HCT116 (cell line): ENCODE data around the gene PLEK. TPM values are rescaled to one million over a fixed set of nuclear protein-coding genes. Genes with fewer than 3 reads are reported as not detected.

Source experiments
- ATAC-seq: fragments of 200-7000 bp; cut with Tn5 transposase; 2 replicates; pipeline ENCODE4 v1.9.1; 2020; ENCODE audit warnings: mild to moderate bottlenecking, moderate library complexity
- BruUV-seq: library from RNA; stranded (reverse); fragments of 400-500 nt; replicated peaks from 2 replicates; lab custom pipeline; 2021; lab: Mats Ljungman, UMichigan
- CTCF ChIA-PET: fragments of 300-600 bp; sonication (Branson Sonifier 250); formaldehyde crosslinking; loops from one replicate; lab custom pipeline; 2021; ENCODE audit warnings: antibody characterized with exemption; lab: Charles Lee
- POLR2A ChIA-PET: fragments of 300-600, 350-600 bp; sonication (Branson Sonifier 250); formaldehyde crosslinking; loops from one replicate; lab custom pipeline; 2021; ENCODE audit warnings: antibody characterized with exemption; lab: Charles Lee
- RAD21 ChIA-PET, 2 experiments: fragments of 300-600 bp; sonication (Branson Sonifier 250); formaldehyde crosslinking; loops; one replicate each; lab custom pipeline; 2023; ENCODE audit warnings: low total read pairs in 2 of 2; ENCODE audit not compliant: uncharacterized antibody in 2 of 2, unreplicated experiment in 2 of 2, low non-redundant PET in 1 of 2; lab: Charles Lee
- DNase-seq: peaks from one replicate; pipeline ENCODE4 v3.0.0-alpha.2; 2010; ENCODE audit warnings: low read depth, low spot score
- H2AFZ ChIP-seq: fragments of 200-600 bp; shearing (Covaris generic), sonication (generic); 2 replicates; pipeline ENCODE4 v1.6.1; 2017; ENCODE audit warnings: low read depth, mixed run types, mixed read lengths, antibody characterized with exemption, low read length; ENCODE audit not compliant: poor library complexity, severe bottlenecking
- H3K27ac ChIP-seq: 2 replicates; pipeline ENCODE4 v1.5.1; 2012; ENCODE audit warnings: low read depth, low read length
- H3K27me3 ChIP-seq: fragments of 200-600 bp; sonication (generic); 2 replicates; pipeline ENCODE4 v1.6.1; 2016; ENCODE audit warnings: mixed run types, low read length, mixed read lengths; ENCODE audit not compliant: insufficient read depth
- H3K36me3 ChIP-seq, 2 experiments: fragments of 200-500 bp in 1 of 2; fragments of 200-600 bp in 1 of 2; sonication (Bioruptor generic) in 1 of 2; sonication (generic) in 1 of 2; 2 replicates each; pipeline versions ENCODE4 v1.5.1 to v1.6.1; 2014 to 2016; ENCODE audit warnings: low read length in 2 of 2, inconsistent platforms in 1 of 2, mixed read lengths in 1 of 2, mixed run types in 1 of 2; ENCODE audit not compliant: insufficient read depth in 2 of 2, control insufficient read depth in 1 of 2
- H3K4me1 ChIP-seq, 2 experiments: fragments of 200-600 bp in 1 of 2; sonication (generic) in 1 of 2; 2 replicates each; pipeline versions ENCODE4 v1.5.1 to v1.6.1; 2012 to 2017; ENCODE audit warnings: low read length in 2 of 2, inconsistent platforms in 1 of 2, mild to moderate bottlenecking in 1 of 2, mixed read lengths in 1 of 2, mixed run types in 1 of 2, moderate library complexity in 1 of 2; ENCODE audit not compliant: insufficient read depth in 2 of 2, control insufficient read depth in 1 of 2
- H3K4me2 ChIP-seq: fragments of 200-600 bp; sonication (generic); 2 replicates; pipeline ENCODE4 v1.6.1; 2017; ENCODE audit warnings: mixed run types, low read length, mixed read lengths
- H3K4me3 ChIP-seq, 2 experiments: fragments of 200-600 bp in 1 of 2; sonication (generic) in 1 of 2; replicated peaks in 1 of 2; 2 replicates each; pipeline ENCODE4 v1.5.1; 2011 to 2016; ENCODE audit warnings: low read length in 2 of 2, control low read depth in 1 of 2, low read depth in 1 of 2, mild to moderate bottlenecking in 1 of 2, mixed read lengths in 1 of 2, mixed run types in 1 of 2
- H3K79me2 ChIP-seq: fragments of 200-600 bp; sonication (generic); 2 replicates; pipeline ENCODE4 v1.6.1; 2017; ENCODE audit warnings: mild to moderate bottlenecking, mixed run types, low read length, moderate library complexity, mixed read lengths; ENCODE audit not compliant: insufficient read depth
- H3K9ac ChIP-seq: fragments of 200-600 bp; sonication (generic); 2 replicates; pipeline ENCODE4 v1.6.1; 2016; ENCODE audit warnings: low read length, mixed read lengths
- H3K9me2 ChIP-seq: fragments of 200-600 bp; sonication (generic), shearing (Covaris generic); 2 replicates; pipeline ENCODE4 v1.6.1; 2017; ENCODE audit warnings: mixed run types, mild to moderate bottlenecking, moderate library complexity; ENCODE audit not compliant: insufficient read depth
- H3K9me3 ChIP-seq, 2 experiments: fragments of 200-500 bp in 1 of 2; fragments of 200-600 bp in 1 of 2; sonication (Bioruptor generic) in 1 of 2; sonication (generic) in 1 of 2; 2 replicates each; pipeline ENCODE4 v1.6.1; 2014 to 2017; ENCODE audit warnings: low read length in 2 of 2, mixed read lengths in 2 of 2, inconsistent platforms in 1 of 2, low read depth in 1 of 2, mild to moderate bottlenecking in 1 of 2, mixed run types in 1 of 2, moderate library complexity in 1 of 2; ENCODE audit not compliant: control insufficient read depth in 1 of 2, insufficient read depth in 1 of 2
- H4K20me1 ChIP-seq: fragments of 200-600 bp; sonication (generic), shearing (Covaris generic); 2 replicates; pipeline ENCODE4 v1.6.1; 2017; ENCODE audit warnings: mixed run types, mild to moderate bottlenecking, moderate library complexity; ENCODE audit not compliant: insufficient read depth
- CBX3 ChIP-seq: IDR thresholded peaks from 2 replicates; pipeline ENCODE4 v1.6.1; 2012; ENCODE audit warnings: low read depth
- EZH2 ChIP-seq: fragments of 200-600 bp; sonication (generic); IDR thresholded peaks from 2 replicates; pipeline ENCODE4 v1.6.1; 2017; ENCODE audit warnings: antibody characterized with exemption, mixed run types
- FOSL1 ChIP-seq: IDR thresholded peaks from 2 replicates; pipeline ENCODE4 v1.6.1; 2012; ENCODE audit warnings: low read depth
- JUND ChIP-seq: IDR thresholded peaks from 2 replicates; pipeline ENCODE4 v1.6.1; 2012
- SP1 ChIP-seq: IDR thresholded peaks from 2 replicates; pipeline ENCODE4 v1.6.1; 2012; ENCODE audit warnings: low read depth
- SRF ChIP-seq: IDR thresholded peaks from 2 replicates; pipeline ENCODE4 v1.6.1; 2012; ENCODE audit warnings: low read depth
- YY1 ChIP-seq: IDR thresholded peaks from 2 replicates; pipeline ENCODE4 v1.6.1; 2011; ENCODE audit warnings: low read length, low read depth, moderate library complexity, mild to moderate bottlenecking; ENCODE audit not compliant: insufficient replicate concordance; ENCODE audit errors: extremely low read depth
- ZNF274 ChIP-seq: fragments of 200-500 bp; sonication (Bioruptor generic); IDR thresholded peaks from 2 replicates; pipeline ENCODE4 v1.6.1; 2014; ENCODE audit warnings: mild to moderate bottlenecking, low read depth, low read length, inconsistent platforms
- intact Hi-C: fragments of 100-400 bp; cut with micrococcal nuclease; formaldehyde crosslinking; loops from 2 replicates; pipeline ENCODE4 v1.10.0; 2022
- total RNA-seq: library from RNA; stranded (reverse); gene quantifications from one replicate; pipeline ENCODE4 v1.2.1, GENCODE V29; 2021; ENCODE audit not compliant: unreplicated experiment
- TF ChIP-seq, protein P1 (sequence below), 3 experiments: fragments of 200-600 bp in 1 of 3; sonication (generic) in 1 of 3; IDR thresholded peaks in 2 of 3; conservative IDR thresholded peaks in 1 of 3; 2 replicates each; pipeline ENCODE4 v1.5.1; 2012 to 2017; ENCODE audit warnings: low read depth in 2 of 3, low read length in 2 of 3, antibody characterized with exemption in 1 of 3, borderline replicate concordance in 1 of 3, control low read depth in 1 of 3, mild to moderate bottlenecking in 1 of 3, mixed read lengths in 1 of 3, mixed run types in 1 of 3, moderate library complexity in 1 of 3; ENCODE audit not compliant: insufficient read depth in 1 of 3
- TF ChIP-seq, protein P2 (sequence below): IDR thresholded peaks from 2 replicates; pipeline ENCODE4 v1.6.1; 2012

The PLEK gene
- total RNA-seq, 1 experiment from 2014 or later = 0.22 TPM

DNA sequence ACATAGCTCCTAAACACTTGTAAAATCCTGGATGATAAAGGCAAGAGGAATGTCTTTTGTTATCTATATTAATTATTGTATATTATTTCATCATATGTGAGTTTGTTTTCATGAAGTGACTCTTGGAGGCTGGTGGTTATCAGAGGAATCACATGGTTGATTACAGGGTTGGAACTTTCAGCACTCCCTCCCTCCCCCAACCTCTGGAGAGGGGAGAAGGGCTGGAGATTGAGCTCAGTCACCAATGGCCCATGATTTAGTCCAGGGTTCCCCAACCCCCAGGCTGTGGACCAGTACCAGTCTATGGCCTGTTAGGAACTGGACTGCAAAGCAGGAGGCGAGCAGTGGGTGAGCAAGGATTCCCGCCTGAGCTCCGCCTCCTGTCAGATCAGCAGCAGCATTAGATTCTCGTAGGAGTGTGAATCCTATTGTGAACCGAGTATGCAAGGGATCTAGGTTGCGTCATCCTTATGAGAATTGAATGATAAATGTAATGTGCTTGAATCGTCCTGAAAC, 64.3 kb downstream of the PLEK start:
- Histone ChIP-seq H3K9ac (no peak overlapping the region), H3K79me2 (no peaks in the 10 kb centered on the region), H3K36me3 (no peaks in the 10 kb centered on the region), H3K9me2 (no peaks in the 10 kb centered on the region), H3K9me3 (no peaks in the 10 kb centered on the region)
- intact Hi-C loops = no loop called here
- TF ChIP-seq YY1 = no peak
- no peak for TF ChIP-seq CBX3
- TF ChIP-seq FOSL1 = no peak
- no peak for TF ChIP-seq SRF
- TF ChIP-seq JUND = no peak
- no peak for TF ChIP-seq ZNF274
- TF ChIP-seq EZH2 = no peak
- TF ChIP-seq, protein P1, sequence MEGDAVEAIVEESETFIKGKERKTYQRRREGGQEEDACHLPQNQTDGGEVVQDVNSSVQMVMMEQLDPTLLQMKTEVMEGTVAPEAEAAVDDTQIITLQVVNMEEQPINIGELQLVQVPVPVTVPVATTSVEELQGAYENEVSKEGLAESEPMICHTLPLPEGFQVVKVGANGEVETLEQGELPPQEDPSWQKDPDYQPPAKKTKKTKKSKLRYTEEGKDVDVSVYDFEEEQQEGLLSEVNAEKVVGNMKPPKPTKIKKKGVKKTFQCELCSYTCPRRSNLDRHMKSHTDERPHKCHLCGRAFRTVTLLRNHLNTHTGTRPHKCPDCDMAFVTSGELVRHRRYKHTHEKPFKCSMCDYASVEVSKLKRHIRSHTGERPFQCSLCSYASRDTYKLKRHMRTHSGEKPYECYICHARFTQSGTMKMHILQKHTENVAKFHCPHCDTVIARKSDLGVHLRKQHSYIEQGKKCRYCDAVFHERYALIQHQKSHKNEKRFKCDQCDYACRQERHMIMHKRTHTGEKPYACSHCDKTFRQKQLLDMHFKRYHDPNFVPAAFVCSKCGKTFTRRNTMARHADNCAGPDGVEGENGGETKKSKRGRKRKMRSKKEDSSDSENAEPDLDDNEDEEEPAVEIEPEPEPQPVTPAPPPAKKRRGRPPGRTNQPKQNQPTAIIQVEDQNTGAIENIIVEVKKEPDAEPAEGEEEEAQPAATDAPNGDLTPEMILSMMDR (IDR thresholded peaks at IDR 0.05 in 2 of 3, conservative IDR thresholded peaks at IDR 0.05 in 1 of 3; ENCODE audit: borderline replicate concordance in 1 of 3, insufficient read depth in 1 of 3, low read depth in 2 of 3, low read length in 2 of 3) = no peak
- TF ChIP-seq, protein P2, sequence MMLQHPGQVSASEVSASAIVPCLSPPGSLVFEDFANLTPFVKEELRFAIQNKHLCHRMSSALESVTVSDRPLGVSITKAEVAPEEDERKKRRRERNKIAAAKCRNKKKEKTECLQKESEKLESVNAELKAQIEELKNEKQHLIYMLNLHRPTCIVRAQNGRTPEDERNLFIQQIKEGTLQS = no peak
- TF ChIP-seq SP1 = no peak
- TF ChIP-seq, all 23 proteins: peak for 0
- Histone ChIP-seq H3K4me3 (no peak overlapping the region), H3K4me2 (no peak overlapping the region), H3K27me3 (no peaks in the 10 kb centered on the region; the same call in 1 of the 2 replicates), H4K20me1 (no peaks in the 10 kb centered on the region), H3K27ac (no peak overlapping the region), H2AFZ (no peak overlapping the region), H3K4me1 (no peaks in the 10 kb centered on the region)
- ChIA-PET POLR2A (no interaction called here), CTCF (no interaction called here), RAD21 (no interaction called here)
- no TSS peak for BruUV-seq
- ATAC-seq = no peak
- no peak for DNase-seq
